NCI-H1092 (cell line): ENCODE measurements around the gene SMYD3.
"Not testable (repeated sequence)": the region's sequence is repeated elsewhere in the genome, so short reads cannot be mapped to it uniquely, and the experiment has no call there.

Experiments
- DNase-seq: peaks from one replicate; lab custom pipeline; 2025; lab: John Stamatoyannopoulos, UW

Gene SMYD3

DNA sequence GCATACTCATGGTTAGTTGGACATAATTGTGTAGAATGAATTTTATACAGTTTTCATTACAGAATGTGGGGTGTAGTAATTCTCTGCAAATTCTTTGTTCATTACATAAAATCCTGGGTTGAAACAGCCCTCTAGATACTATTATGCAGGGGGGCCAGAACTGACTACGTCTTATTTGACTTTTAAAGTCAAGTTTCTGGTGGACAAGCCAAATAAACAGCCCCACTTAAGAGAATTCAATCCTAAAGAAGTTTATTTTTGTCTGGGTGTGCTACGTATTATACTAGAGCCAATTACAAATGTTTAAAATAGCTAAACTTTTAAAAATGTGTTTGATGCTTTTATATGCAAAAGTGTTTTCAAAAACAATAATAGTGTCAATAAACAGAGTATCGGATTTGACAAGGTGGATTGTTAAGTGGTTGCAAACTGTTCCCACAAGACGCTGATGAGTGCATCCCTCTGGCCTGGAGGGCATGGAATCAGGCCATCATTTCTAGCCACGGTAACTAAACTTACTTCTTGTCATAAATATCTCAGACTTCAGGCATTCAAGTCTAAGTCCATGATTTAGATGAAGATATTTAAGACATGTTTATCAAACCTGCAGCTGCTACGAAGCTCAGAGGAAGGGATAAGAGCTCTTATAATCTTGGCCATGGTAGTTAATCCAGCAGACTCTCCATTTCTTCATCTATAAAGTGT is 706.0 kb downstream of the SMYD3 start:
- DNase-seq = no peak

DNA sequence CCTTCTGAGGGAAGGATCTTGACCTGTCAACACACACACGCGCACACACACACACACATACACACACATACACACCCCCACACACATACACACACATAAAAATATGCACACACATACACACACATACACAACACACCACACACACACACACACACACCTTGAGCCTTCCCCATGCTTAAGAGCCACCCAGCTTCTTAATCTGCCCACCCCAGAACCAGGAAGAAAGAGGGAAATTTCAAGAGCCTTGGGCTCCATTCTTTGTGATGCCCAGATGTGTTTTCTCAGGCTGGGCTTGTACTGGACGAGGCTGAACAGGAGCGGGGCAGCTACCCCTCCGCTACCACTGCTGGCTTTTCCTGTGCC is 708.7 kb downstream of the SMYD3 start:
- DNase-seq = no peak

DNA sequence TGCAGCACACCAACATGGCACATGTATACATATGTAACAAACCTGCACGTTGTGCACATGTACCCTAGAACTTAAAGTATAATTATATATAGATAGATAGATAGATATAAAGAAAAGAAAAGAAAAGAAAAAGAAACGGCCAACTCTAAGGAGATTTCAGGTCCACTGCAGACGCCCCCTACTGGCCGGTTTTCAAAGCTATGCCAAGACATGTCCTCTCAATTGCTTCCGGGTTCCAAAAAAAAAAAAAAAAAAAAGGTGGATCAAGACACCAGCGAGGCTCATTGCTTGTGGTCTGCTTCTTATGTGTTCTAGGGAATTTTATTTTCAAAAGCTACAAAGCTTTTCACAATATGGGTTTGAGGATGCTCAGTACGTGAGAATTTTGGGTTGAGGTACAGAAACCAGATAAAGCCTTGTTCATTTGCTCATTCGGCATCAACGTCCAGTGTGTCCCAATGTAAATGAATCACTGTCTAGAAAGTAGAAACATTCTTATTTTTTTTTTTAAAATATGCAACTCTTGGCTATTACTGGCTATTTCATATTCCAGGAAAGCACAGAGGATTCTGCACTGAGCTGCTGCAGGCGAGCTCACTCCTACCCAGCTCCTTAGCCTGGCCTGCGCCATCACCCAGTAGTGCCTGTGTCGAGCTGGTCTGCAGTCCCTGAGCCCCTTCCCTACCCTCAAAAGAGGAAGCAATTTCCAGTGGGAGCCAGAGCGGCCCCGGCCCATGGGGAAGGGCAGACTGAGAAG is 709.3 kb downstream of the SMYD3 start:
- DNase-seq = no peak

DNA sequence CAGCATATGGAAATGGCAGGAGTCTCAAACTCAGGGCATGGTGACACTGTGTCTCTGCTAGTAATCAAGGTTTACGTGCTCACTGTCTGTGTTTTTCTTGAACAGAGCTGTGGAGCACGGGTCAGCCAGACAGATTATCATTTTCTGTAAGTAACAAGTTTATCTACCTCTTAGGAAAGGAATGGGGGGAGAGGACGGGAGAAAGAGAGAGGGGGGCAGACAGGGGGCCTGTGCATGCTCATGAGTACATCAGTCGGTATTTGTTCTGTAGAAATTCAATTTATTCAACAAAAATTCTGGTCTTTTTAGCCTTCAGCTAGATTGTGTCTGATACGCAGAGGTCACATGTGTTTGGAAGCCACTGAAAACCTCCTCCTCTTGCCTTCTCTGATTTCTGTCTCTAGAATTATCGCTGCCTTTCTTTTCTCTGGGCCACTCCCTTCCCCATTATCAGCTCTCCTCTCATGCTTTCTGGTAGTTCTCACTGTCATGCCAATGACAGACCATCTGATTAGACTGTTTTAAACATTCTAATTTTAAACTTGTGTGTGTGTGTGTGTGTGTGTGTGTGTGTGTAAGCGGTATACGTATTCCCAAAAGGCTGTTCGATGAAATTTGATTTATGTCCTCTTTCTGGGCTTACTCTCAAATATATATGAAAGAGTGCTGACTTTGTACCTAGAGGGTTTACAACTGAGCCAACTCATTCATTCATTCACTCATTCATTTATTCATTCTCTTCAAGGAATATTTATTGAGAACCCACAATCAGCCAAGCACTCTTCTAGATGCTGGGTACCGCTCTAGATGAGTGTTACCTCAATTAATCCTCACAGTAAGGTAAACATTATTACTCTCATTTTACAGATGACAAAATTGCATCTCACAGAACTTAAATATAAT is 715.4 kb downstream of the SMYD3 start:
- DNase-seq = no peak

DNA sequence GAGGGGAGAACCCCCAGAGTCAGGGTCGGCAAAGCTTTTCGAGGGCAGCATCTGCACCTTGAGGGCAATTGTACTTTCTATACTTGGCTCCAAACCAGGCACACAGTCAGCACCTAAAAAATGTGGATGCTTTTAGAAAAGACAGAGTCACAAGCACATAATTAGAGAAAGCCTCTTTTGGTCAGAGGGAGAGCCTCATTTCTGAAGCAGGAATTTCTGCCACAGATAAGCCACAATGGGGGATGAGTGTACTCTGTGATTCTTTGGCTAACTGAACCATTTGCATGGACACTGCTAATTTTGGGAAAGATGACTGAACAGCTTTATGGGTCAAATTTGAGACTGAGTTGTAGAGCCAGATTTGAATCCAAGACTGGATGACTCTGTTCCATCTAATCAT is 716.6 kb downstream of the SMYD3 start:
- no peak for DNase-seq

DNA sequence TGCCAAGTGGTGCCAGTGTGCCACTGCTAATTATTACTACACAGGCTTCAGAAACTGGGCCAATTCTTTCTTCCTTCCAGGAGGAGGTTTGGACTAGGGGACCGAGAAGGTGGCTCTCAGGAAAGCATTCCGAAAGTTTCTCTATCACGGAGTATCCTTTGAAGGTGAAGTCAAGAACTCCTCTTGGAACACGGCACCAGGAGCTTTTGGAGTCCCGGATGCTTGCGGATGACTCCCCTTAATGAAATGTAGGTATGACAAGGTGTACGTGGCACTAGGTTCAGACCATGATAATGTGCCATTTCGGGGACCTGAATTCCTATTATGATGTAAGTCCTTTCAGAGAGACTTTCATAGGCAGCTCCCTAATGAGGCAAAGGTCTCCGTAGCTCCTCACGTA is 718.2 kb downstream of the SMYD3 start:
- DNase-seq = no peak

DNA sequence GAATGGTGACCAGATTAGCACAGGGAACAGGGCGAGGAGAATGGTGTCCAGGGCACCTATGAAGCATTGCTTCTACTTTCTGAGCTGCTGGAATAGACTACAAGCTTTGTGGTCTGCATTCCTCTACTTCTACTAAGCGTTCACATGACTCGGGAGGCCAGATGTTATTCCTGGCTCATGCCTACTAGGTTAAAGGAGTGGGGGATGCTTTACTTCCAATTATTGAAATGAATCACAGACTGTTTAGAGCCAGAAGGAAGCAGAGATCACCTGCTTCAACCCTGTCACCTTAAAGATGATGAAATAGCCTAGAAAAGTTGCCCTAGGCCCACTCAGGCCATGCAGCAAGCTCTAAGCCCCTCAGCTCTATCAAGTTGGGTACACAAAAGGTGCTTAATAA is 718.8 kb downstream of the SMYD3 start:
- DNase-seq = no peak

DNA sequence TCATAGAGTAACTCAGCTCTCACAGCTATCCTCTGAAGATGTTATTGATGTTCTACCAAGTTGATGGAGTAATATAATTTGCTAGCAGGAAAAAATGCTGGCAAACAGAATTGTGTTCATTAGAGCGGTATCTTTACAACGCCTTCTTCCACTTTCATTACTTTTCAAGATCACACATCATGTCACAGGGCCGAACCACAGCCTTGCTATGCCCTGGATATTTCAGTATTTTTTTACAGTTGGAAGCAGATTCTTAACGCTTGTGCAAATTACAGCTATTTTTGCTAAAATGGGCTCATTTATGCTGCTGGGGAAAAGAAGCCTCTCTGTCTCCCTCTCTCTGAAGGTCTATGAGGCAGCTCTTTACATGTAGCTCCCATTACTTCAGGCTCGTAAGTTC is 720.1 kb downstream of the SMYD3 start:
- no peak for DNase-seq

DNA sequence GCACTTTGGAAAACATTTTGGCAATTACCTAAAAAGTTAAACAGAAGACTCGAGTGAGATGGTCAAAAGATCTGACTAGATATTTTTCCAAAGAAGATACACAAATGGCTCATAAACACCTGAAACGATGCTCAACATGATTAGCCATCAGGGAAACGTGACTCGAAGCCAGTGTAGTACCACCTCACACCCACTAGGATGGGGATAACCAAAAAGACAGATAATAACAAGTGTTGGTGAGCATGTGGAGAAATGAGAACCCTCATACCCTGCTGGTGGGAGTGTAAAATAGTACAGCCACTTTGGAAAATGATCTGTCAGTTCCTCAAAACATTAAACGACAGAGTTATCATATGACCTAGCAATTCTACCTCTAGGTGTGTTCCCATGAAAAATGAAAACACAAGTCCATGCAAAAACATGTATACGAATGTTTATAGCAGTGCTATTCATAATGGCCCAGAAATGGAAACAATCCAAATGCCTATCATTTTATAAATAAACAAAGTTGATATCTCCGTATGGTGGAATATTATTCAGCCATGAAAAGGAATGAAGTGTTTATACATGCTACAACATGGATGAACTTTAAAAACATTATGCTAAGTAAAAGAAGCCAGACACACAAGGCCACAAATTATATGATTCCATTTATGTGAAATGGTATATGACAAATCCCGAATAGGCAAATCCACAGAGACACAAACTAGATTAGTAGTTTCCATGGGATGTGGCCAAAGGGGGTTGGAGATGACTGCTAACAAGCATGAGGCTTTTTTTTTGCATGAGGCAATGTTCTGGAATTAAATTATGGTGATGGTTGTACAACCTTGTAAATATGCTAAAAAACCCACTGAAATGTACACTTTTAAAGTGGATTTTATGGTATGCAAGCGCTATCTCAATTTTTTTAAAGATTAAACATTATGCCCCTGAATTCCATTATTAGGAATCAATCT is 727.0 kb downstream of the SMYD3 start:
- no peak for DNase-seq

DNA sequence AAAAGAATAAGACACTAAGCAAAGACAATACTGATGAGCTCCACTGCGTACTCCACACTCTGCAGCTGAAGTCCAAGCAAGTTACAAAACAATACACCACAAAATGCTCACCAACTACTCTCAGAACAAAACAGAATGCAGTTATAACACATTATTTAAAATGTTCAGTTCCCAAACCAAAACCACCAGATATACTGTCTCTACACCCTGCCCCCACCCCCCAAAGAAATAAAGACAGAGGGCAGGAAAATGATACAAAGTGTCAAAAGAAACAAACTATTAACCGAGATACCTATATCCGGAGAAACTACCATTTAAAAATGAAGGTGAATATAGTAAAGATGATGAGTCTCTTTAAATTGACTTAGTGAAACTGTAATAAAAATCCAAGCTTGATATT is 729.3 kb downstream of the SMYD3 start:
- no peak for DNase-seq

DNA sequence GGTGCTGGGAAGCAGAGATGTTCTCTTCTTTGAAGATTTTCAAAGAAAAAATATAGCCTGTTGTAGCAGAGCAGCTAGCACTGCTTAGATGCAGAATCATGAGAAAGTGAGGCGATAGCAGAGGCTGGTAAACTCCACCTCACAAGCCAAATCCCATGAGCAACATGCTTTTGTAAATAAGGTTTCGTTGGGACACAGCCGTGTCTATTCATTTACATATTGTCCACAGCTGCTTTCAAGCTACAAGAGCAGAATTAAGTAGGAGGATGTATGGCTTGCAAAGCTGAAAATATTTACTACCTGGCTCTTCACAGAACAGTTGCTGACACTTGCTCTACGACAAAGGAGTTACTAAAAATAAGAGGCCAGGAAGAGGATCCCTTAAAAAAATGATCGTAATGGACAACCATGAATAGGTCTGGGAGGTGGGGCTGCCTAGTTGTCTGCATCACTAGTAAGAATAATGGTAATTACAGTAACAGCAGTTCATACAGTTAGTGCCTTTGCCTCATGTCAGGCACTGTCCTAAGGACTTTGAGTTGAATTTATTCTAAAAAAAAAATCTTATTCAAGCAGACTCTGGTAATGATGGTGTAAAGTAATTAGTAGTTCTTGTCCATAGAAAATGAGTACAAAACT is 730.3 kb downstream of the SMYD3 start:
- DNase-seq = no peak

DNA sequence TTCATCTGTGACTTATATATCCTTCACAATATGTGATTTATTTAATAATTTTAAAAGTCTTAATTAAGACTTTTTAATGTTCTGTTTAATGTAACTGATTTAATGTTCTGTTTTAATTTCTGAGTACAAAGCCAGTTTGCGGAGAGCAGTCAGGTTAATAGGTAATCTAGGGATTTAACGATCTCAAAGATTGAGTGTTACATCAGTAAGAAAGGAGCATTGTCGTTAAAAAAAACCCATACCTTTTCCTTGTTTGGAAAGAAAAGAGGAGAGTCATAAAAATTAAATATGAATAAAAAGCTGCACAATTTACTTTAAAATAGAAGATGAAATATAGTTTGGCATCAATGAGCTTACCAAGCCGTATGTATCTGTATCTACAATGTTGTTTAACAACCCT is 730.9 kb downstream of the SMYD3 start:
- no peak for DNase-seq

DNA sequence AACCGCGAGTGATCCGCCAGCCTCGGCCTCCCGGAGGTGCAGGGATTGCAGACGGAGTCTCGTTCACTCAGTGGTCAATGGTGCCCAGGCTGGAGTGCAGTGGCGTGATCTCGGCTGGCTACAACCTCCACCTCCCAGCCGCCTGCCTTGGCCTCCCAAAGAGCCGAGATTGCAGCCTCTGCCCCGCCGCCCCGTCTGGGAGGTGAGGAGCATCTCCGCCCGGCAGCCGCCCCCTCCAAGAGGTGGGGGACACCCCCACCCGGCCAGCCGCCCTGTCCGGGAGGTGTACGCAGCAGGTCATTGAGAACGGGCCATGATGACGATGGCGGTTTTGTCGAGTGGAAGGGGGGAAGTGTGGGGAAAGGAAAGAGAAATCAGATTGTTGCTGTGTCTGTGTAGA is 732.1 kb downstream of the SMYD3 start:
- not testable (repeated sequence) for DNase-seq

DNA sequence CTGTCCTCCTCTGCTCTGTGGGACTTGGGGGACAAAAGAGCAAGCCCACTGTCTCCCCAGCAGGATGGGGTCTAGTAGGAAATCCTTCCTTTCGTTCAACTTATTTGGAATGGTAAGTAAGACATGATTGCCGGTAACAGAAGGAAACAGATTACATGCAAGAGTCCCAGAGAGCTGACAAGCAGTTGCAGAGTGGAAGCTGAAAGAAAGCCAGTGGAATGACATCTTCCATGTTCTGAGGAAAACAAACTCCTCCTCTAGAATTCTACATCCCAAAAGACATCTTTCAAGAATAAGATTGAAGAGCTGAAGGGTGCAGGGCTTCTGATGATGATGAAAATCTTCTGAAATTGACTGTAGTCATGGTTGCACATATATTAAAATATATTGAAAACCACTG is 732.9 kb downstream of the SMYD3 start:
- DNase-seq = no peak

DNA sequence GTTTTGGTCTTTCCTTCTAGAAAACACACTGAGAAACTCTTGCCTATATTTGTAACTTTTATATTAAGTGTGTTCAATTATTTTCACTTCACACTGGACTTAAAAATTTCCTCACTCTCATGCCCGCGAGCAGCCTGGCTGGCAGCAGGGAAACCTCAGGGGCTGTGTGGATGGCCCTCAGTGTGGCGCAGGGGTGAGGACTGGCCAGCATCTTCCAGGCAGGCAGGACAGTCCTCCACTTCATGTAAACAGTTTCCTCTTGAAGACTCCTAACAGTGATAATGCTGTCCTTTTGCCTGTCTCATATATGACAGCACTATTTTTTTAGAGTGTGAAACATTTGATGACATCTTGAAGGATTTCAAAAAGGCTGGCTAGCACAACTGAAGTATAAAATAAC is 733.7 kb downstream of the SMYD3 start:
- DNase-seq = no peak

DNA sequence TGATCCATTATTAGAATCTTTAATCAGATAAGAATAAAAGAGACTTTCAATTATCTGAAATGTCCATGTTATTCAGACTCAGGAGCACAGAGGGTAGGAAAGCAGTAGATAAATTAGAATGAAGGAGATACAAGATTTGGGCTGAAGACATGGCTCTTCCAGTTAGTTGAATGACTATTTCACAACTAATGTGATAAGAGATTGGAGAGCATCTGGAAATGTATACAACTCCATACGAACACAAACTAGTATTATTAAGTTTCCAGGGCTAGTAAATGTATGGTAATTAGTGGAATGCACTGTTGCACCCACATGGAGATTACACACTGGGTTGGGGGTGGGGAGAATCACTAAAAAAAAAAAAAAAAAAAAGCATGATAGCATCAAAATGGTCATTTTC is 734.3 kb downstream of the SMYD3 start:
- no peak for DNase-seq

DNA sequence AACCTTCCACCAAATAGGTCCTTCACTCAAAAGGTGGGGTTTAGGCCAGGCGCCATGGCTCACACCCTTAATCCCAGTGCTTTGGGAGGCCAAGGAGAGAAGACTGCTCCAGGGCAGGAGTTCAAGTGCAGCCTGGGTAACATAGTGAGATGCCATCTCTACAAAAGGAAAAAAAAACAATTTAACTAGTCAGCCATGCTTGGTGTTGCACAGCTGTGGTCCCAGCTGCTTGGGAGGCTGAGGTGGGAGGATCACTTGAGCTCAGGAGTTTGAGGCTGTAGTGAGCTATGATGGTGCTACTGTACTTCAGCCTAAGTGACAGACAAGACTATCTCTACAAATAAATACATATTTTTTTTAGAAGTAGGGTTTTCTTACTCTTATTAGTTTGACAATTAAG is 734.8 kb downstream of the SMYD3 start:
- no peak for DNase-seq

DNA sequence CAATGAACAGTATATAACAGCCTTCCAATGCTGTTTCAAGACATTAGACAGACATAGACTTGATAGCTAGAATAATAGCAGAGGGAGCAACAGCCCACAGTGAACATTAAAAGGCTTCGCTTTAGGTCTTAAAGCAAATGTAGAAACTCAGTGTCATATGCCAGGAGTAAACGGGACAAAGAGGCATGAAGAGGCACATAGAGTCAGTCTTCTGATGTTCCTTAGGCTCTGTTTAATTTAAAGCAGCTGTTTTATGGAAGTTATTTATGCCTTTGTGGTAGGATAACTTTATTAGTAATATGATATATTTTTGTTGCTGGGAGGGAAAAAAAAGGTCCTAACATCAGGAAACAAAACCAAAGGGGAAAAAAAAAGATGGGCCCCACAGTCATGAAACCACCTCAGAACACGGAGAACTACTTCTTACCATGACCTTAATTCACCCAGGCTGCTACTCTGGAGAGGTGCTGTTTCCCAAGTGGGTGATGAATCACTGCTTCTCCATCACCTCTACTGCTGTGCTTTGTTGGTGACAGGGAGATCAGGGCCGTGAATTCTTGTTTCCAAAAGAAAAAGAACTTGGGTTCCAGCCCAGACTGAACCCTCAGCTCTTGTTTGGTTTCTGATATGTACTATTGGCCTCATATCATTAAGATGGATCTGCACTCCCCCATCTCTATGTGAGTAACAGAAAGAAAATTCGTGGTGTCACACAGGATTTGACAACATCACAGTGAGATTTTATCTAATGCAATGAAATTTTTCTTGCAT is 735.4 kb downstream of the SMYD3 start:
- no peak for DNase-seq

DNA sequence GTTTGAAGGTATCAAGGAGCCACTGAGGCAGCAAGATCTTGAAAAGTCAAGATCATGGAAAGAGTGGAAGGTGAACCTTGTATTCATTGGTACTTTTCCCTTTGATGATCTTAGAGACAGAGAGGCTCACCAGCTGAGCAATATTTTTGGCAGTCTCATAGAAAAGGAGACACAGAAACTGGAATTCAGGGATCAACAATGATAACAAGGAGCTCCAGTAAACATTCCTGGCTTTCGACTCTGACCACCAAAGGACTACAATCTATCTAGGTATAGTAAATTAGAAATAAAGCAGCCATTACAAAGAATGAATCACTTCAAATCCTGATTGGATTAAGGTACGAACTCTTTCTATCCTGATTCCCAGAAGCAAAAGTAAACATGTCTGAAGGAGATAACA is 736.9 kb downstream of the SMYD3 start:
- DNase-seq = no peak

DNA sequence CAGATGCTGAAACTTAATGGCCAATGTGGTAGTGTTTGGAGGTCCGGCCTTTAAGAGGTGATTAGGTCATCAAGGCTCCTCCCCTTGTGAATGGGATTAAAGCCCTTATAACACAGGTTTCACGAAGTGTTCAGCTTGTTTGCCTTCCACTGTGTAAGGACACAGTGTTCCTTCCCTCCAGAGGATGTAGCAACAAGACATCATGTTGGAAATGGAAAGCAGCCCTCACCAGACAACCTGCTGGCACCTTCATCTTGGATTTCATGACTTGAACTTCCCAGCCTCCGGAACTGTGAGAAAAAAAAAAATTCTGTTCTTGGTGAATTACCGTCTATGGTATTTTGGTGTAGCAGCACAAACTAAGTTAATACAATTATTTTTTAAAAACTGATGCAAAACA is 738.5 kb downstream of the SMYD3 start:
- DNase-seq = no peak
